Measurements from ENCODE around the gene TMEM236.

TMEM236 gene

GRCh38 chr10:17768957-17769356 lies 17.0 kb downstream of the TMEM236 start:
- TF ChIP-seq FOXM1 (IDR thresholded peaks at IDR 0.05; ENCODE audit: borderline replicate concordance, low read depth) (no peak), USF1 (IDR thresholded peaks at IDR 0.05) (no peak), TAF1 (IDR thresholded peaks at IDR 0.05; ENCODE audit: low read depth) (no peak), TCF12 (IDR thresholded peaks at IDR 0.05; ENCODE audit: low read depth) (no peak), YY1 (IDR thresholded peaks at IDR 0.05; ENCODE audit: low read depth) (no peak), MAX (IDR thresholded peaks at IDR 0.05) (no peak), TEAD4 (IDR thresholded peaks at IDR 0.05) (no peak), RAD21 (IDR thresholded peaks at IDR 0.05; ENCODE audit: low read depth) (no peak), REST (IDR thresholded peaks at IDR 0.05; ENCODE audit: low read depth) (no peak), NFIC (IDR thresholded peaks at IDR 0.05) (no peak)

- TF ChIP-seq TEAD4 (IDR thresholded peaks at IDR 0.05): no peak
These were observed 19.0 kb downstream of the TMEM236 start for GRCh38 chr10:17771017-17771416.

GRCh38 chr10:17779784-17780183 lies 27.8 kb downstream of the TMEM236 start:
- TF ChIP-seq YY1 (IDR thresholded peaks at IDR 0.05; ENCODE audit: low read depth) (no peak), MAX (IDR thresholded peaks at IDR 0.05) (no peak), ZBTB7A (IDR thresholded peaks at IDR 0.05; ENCODE audit: low read depth) (no peak), CEBPB (IDR thresholded peaks at IDR 0.05) (no peak), FOXM1 (IDR thresholded peaks at IDR 0.05; ENCODE audit: borderline replicate concordance, low read depth) (no peak), TCF12 (IDR thresholded peaks at IDR 0.05; ENCODE audit: low read depth) (no peak), TAF1 (IDR thresholded peaks at IDR 0.05; ENCODE audit: low read depth) (no peak), REST (IDR thresholded peaks at IDR 0.05; ENCODE audit: low read depth) (no peak)

GRCh38 chr10:17780727-17781126 lies 28.7 kb downstream of the TMEM236 start:
- no peak for TF ChIP-seq EP300 (IDR thresholded peaks at IDR 0.05; ENCODE audit: borderline replicate concordance)
- TF ChIP-seq TAF1 (IDR thresholded peaks at IDR 0.05; ENCODE audit: low read depth): no peak
- TF ChIP-seq YY1 (IDR thresholded peaks at IDR 0.05; ENCODE audit: low read depth): no peak
- TF ChIP-seq USF1 (IDR thresholded peaks at IDR 0.05): no peak
- no peak for TF ChIP-seq ZBTB7A (IDR thresholded peaks at IDR 0.05; ENCODE audit: low read depth)
- TF ChIP-seq NFIC (IDR thresholded peaks at IDR 0.05): no peak
- TF ChIP-seq REST (IDR thresholded peaks at IDR 0.05; ENCODE audit: low read depth): no peak
- no peak for TF ChIP-seq RAD21 (IDR thresholded peaks at IDR 0.05; ENCODE audit: low read depth)
- no peak for TF ChIP-seq MAX (IDR thresholded peaks at IDR 0.05)
- no peak for TF ChIP-seq CREB1 (IDR thresholded peaks at IDR 0.05; ENCODE audit: low read depth)
- no peak for TF ChIP-seq EGR1 (IDR thresholded peaks at IDR 0.05)
- TF ChIP-seq TEAD4 (IDR thresholded peaks at IDR 0.05): no peak
- no peak for TF ChIP-seq TCF12 (IDR thresholded peaks at IDR 0.05; ENCODE audit: low read depth)

GRCh38 chr10:17781856-17782255 lies 29.9 kb downstream of the TMEM236 start:
- no peak for TF ChIP-seq MAX (IDR thresholded peaks at IDR 0.05)
- TF ChIP-seq EGR1 (IDR thresholded peaks at IDR 0.05): no peak
- no peak for TF ChIP-seq CREB1 (IDR thresholded peaks at IDR 0.05; ENCODE audit: low read depth)
- TF ChIP-seq TEAD4 (IDR thresholded peaks at IDR 0.05): no peak
- TF ChIP-seq EP300 (IDR thresholded peaks at IDR 0.05; ENCODE audit: borderline replicate concordance): no peak
- no peak for TF ChIP-seq TCF12 (IDR thresholded peaks at IDR 0.05; ENCODE audit: low read depth)
- no peak for TF ChIP-seq YY1 (IDR thresholded peaks at IDR 0.05; ENCODE audit: low read depth)
- TF ChIP-seq CEBPB (IDR thresholded peaks at IDR 0.05): no peak
- no peak for TF ChIP-seq ZBTB7A (IDR thresholded peaks at IDR 0.05; ENCODE audit: low read depth)

All from Ishikawa (cell line).